IMR-90 (cell line): ENCODE measurements around the gene RBL2.

Experiments
- MAFK ChIP-seq: IDR thresholded peaks from 2 replicates; pipeline ENCODE4 v1.6.1; 2012; ENCODE audit warnings: low read depth, low read length, improper control_type of control experiment
- POLR2A ChIP-seq: IDR thresholded peaks from 2 replicates; pipeline ENCODE4 v1.6.1; 2012; ENCODE audit warnings: mild to moderate bottlenecking, low read depth, low read length
- RAD21 ChIP-seq: IDR thresholded peaks from 2 replicates; pipeline ENCODE4 v1.6.1; 2012; ENCODE audit warnings: low read length, improper control_type of control experiment
- RCOR1 ChIP-seq: IDR thresholded peaks from 2 replicates; pipeline ENCODE4 v1.6.1; 2012; ENCODE audit warnings: mild to moderate bottlenecking, low read length, improper control_type of control experiment; ENCODE audit not compliant: insufficient replicate concordance
- TF ChIP-seq, protein P1 (sequence below): conservative IDR thresholded peaks from 2 replicates; pipeline ENCODE4 v1.5.1; 2012; ENCODE audit warnings: mild to moderate bottlenecking, low read depth, low read length, improper control_type of control experiment
- TF ChIP-seq, protein P2 (sequence below): fragments of 150-350 bp; IDR thresholded peaks from 2 replicates; pipeline ENCODE4 v1.6.1; 2017; ENCODE audit warnings: mild to moderate bottlenecking, antibody characterized with exemption, low read length, low read depth

DNA sequence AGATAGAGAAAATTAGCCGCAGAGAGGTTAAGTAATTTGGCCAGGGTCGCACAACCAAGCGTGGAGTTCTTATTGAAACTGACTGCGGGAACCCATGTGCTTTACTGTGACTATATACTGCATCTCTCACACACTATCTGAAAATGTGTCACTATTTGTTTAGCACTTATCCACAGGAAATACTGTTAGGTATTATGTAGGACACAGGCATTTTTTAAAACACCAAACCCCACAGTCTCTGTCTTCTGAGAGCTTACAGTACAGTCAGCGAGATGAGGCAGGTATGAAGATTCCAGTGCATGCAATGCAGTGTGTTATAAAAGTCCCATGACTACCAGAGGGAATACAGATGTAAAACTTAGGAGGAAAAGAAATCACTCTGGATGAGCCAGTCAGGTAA, 11.3 kb downstream of the RBL2 start:
- TF ChIP-seq, protein P1, sequence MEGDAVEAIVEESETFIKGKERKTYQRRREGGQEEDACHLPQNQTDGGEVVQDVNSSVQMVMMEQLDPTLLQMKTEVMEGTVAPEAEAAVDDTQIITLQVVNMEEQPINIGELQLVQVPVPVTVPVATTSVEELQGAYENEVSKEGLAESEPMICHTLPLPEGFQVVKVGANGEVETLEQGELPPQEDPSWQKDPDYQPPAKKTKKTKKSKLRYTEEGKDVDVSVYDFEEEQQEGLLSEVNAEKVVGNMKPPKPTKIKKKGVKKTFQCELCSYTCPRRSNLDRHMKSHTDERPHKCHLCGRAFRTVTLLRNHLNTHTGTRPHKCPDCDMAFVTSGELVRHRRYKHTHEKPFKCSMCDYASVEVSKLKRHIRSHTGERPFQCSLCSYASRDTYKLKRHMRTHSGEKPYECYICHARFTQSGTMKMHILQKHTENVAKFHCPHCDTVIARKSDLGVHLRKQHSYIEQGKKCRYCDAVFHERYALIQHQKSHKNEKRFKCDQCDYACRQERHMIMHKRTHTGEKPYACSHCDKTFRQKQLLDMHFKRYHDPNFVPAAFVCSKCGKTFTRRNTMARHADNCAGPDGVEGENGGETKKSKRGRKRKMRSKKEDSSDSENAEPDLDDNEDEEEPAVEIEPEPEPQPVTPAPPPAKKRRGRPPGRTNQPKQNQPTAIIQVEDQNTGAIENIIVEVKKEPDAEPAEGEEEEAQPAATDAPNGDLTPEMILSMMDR = no peak
- TF ChIP-seq MAFK = no peak
- TF ChIP-seq RAD21 = no peak
- no peak for TF ChIP-seq POLR2A
- TF ChIP-seq, protein P2, sequence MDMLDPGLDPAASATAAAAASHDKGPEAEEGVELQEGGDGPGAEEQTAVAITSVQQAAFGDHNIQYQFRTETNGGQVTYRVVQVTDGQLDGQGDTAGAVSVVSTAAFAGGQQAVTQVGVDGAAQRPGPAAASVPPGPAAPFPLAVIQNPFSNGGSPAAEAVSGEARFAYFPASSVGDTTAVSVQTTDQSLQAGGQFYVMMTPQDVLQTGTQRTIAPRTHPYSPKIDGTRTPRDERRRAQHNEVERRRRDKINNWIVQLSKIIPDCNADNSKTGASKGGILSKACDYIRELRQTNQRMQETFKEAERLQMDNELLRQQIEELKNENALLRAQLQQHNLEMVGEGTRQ = no peak
- TF ChIP-seq RCOR1 = no peak
